Pancreas (tissue), 10 donors: ENCODE data around the gene LRP1B. TPM values are rescaled to one million over a fixed set of nuclear protein-coding genes. Genes with fewer than 3 reads are reported as not detected.

Experiments used
- ATAC-seq, 4 donors: fragments of 200-7000 bp; cut with Tn5 transposase; one replicate each; pipeline versions ENCODE4 v1.8.0 to v1.9.1; 2020; ENCODE audit warnings: mild to moderate bottlenecking in 4 of 4, moderate library complexity in 4 of 4
- DNase-seq, 6 donors: peaks; one replicate each; pipeline ENCODE4 v3.0.0-alpha.2; 2020
- FAIRE-seq: peaks from 2 replicates; lab custom pipeline; 2012; peaks lifted over from hg19 to GRCh38; lab: Jason Lieb, UNC
- H3K27ac ChIP-seq, 4 donors: fragments of 200-600 bp; sonication (generic); 1 replicate in 3 of 4; 2 replicates in 1 of 4; pipeline versions ENCODE4 v1.5.0 to v1.8.0; 2020
- H3K27me3 ChIP-seq, 4 donors: fragments of 200-600 bp; one replicate each; pipeline ENCODE4 v1.8.0; 2021
- H3K36me3 ChIP-seq, 3 donors: fragments of 200-600 bp; sonication (generic) in 1 of 3; one replicate each; pipeline versions ENCODE4 v1.5.0 to v1.8.0; 2020 to 2021
- H3K4me1 ChIP-seq, 3 donors: fragments of 200-600 bp; one replicate each; pipeline ENCODE4 v1.8.0; 2021
- H3K4me3 ChIP-seq, 4 donors: fragments of 200-600 bp; sonication (generic) in 2 of 4; one replicate each; pipeline versions ENCODE4 v1.5.0 to v1.8.0; 2020 to 2021
- H3K9me3 ChIP-seq, 4 donors: fragments of 200-600 bp; one replicate each; pipeline ENCODE4 v1.8.0; 2021
- CTCF ChIP-seq, 4 donors: fragments of 200-600 bp; sonication (generic) in 3 of 4; IDR thresholded peaks; one replicate each; pipeline versions ENCODE4 v1.5.0 to v1.8.0; 2021; ENCODE audit warnings: antibody characterized with exemption in 4 of 4
- WGBS, 2 donors: extraction: QIAGEN DNeasy Blood & Tissue Kit; methylation state at CpG; one replicate each; pipeline ENCODE4 v1.1.7; 2013; 5-methylcytosine and 5-hydroxymethylcytosine counted together
- intact Hi-C, 3 donors: fragments of 100-400 bp; cut with DNase I; formaldehyde crosslinking; loops; one replicate each; pipeline versions ENCODE4 v1.11.1 to v1.14.2; 2022
- polyA plus RNA-seq, 2 donors: library from polyadenylated mRNA; stranded (reverse); fragments of 200-250 nt; gene quantifications; one replicate each; pipeline ENCODE4 v1.2.3, GENCODE V29; 2013
- total RNA-seq, 6 donors: library from RNA; stranded (reverse); fragmentation: NEBNext Ultra II Directional in 4 of 6; extraction: Animal tissue kit (Norgen Biotek cat#: 25700) in 4 of 6; gene quantifications; one replicate each; pipeline versions ENCODE4 v1.2.1 to v1.2.4, GENCODE V29; 2021 to 2023
- donor health status: healthy with polysubstance abuse.
- donor health status: DM: no; HTN: no; CAD: no; lungs with moderate emphysema.
- donor health status: DM: no; HTN: no; CAD: no.
- donor health status: control.
- donor health status: control.
- donor health status: Bipolar disorder and iron deficiency.
- donor health status: DM: yes; HTN: yes; CAD: no.
- donor health status: DM: no; HTN: no; CAD: no.
- donor health status: DM: no; HTN: no; CAD: no.
- donor health status: DM: yes; HTN: yes; CAD: no.

Gene LRP1B
- total and polyA plus RNA-seq, 8 donors: 0.06 to 0.55 (median 0.25) TPM

GRCh38 chr2:140718999-140719398, 1411.8 kb downstream of the LRP1B start:
- H3K27me3 ChIP-seq: no peaks in the 10 kb centered on the region
- no peaks in the 10 kb centered on the region for H3K9me3 ChIP-seq
- H3K4me3 ChIP-seq: no peak overlapping the region
- TF ChIP-seq CTCF (IDR thresholded peaks at IDR 0.05): no peak
- no peak for DNase-seq
- FAIRE-seq: no peak
- no peaks in the 10 kb centered on the region for H3K36me3 ChIP-seq
- no peaks in the 10 kb centered on the region for H3K4me1 ChIP-seq
- 22 to 23% methylated on average over 1 of the region's 1 CpG for WGBS, 2 donors
- no peak for ATAC-seq
- intact Hi-C loops: no loop called here
- no peak overlapping the region for H3K27ac ChIP-seq

- intact Hi-C loops: no loop called here
Measured at GRCh38 chr2:140717481-140717880, 1413.3 kb downstream of the LRP1B start.

GRCh38 chr2:140714586-140714985, 1416.2 kb downstream of the LRP1B start:
- WGBS, 2 donors: 22 to 23% methylated on average over 3 of the region's 3 CpGs
- no peak for ATAC-seq
- H3K27me3 ChIP-seq: no peaks in the 10 kb centered on the region
- intact Hi-C loops: no loop called here
- no peaks in the 10 kb centered on the region for H3K4me1 ChIP-seq
- no peak overlapping the region for H3K27ac ChIP-seq
- TF ChIP-seq CTCF (IDR thresholded peaks at IDR 0.05): no peak
- no peak for FAIRE-seq
- no peak for DNase-seq
- H3K36me3 ChIP-seq: no peaks in the 10 kb centered on the region
- no peaks in the 10 kb centered on the region for H3K9me3 ChIP-seq
- H3K4me3 ChIP-seq: no peak overlapping the region

More at GRCh38 chr2:140717481-140717880, 1413.3 kb downstream of the LRP1B start:
- no peak for ATAC-seq
- Histone ChIP-seq H3K36me3 (no peaks in the 10 kb centered on the region), H3K4me1 (no peaks in the 10 kb centered on the region), H3K27ac (no peak overlapping the region), H3K27me3 (no peaks in the 10 kb centered on the region), H3K4me3 (no peak overlapping the region), H3K9me3 (no peaks in the 10 kb centered on the region)
- no peak for DNase-seq
- WGBS, 2 donors: 59 to 67% methylated on average over 2 of the region's 2 CpGs
- TF ChIP-seq CTCF (IDR thresholded peaks at IDR 0.05): no peak
- FAIRE-seq: no peak

- WGBS, 2 donors: 71 to 77% methylated on average over 3 of the region's 3 CpGs
Measured at GRCh38 chr2:140711867-140712266, 1418.9 kb downstream of the LRP1B start.

More at GRCh38 chr2:140711867-140712266, 1418.9 kb downstream of the LRP1B start:
- H3K27ac ChIP-seq: no peak overlapping the region
- H3K4me3 ChIP-seq: no peak overlapping the region
- no peak for TF ChIP-seq CTCF (IDR thresholded peaks at IDR 0.05)
- no peaks in the 10 kb centered on the region for H3K36me3 ChIP-seq
- H3K9me3 ChIP-seq: no peaks in the 10 kb centered on the region
- FAIRE-seq (no peak), ATAC-seq (no peak), DNase-seq (no peak)
- H3K27me3 ChIP-seq: no peaks in the 10 kb centered on the region
- H3K4me1 ChIP-seq: no peaks in the 10 kb centered on the region
- intact Hi-C loops: no loop called here
